HG02885 (cell line): Measurements from ENCODE around the gene PAK1.

Source experiments
- ATAC-seq: cut with Tn5 transposase; IDR thresholded peaks from one replicate; pipeline ENCODE4 v1.9.1; 2021; ENCODE audit warnings: mild to moderate bottlenecking; ENCODE audit not compliant: unreplicated experiment, poor library complexity

PAK1 gene

DNA sequence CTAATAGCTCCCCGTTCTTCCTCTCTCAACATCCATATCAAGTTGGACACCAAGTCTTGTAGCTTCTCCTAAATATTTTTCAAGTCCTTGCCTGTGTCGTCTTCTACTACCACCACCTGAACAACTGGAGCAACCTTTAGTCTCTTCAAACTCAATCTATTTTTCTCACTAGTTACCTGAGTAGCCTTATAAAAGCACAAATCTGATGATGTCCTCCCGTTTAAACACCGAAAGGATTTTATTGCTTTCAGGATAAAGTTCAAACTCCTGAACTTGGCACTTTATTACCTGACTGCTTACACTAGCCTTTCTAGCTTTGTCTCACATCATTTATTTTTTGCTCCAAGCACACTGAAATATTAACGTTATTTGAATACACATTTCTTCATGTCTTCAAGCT lies 1.3 kb upstream of the PAK1 start:
- no peak for ATAC-seq

DNA sequence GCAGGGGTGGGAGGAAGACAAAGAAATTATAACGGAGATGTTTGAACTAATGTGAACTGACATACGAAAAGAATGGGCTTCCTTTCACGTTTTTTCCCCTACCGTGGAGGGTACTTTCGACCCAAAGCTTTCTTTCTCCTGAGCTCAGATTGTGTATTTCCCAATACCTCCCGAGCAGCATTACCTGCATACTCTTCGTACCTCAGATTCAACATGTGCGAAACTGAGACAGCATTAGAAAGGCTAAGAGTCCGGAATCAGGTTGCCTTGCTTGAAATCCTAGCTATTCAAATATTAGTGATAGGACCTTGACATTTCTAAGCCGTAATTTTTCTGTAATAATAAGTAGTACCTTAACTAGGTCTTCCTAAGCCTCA lies 778 bp upstream of the PAK1 start:
- no peak for ATAC-seq

DNA sequence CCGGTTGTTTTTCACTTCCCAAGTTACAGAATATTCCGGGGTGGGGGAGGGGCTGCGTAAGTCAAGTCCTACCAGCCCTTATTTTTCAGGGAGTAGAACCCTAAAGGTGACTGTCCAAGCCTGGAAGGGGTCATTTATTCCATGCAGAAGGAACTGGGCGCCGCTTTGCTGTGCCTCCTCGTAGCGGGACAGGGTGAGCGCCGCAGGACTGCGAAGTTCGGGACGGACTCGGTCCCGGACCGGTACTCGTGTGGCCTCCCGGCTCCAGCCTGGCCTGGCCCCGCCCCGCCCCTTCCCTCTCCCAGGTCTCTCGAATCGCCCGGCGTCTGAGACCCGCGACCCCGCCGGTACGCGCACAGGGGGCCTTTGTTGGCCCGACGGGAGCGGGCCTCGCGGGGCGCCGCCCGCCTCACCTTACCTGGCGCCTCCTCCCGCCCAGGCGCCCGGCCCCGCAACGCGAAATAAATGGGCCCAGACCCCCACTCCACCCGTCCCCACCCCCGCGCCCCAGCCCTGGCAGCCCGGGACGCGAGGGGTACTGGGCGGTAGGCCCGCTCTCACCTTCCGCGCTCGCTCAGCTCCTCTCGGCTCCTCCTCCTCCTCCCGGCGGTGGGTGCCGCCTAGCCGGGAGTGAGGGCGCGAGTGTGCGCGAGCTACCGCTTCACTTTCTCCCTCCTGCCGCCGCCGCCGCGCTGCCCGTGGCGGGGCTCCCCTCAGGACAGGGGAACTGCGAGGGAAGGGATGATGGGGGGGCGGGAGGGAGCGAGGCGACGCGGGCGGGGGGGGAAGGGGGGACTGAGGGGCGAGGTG lies 698 bp downstream of the PAK1 start:
- ATAC-seq, result peak; percentile 45

DNA sequence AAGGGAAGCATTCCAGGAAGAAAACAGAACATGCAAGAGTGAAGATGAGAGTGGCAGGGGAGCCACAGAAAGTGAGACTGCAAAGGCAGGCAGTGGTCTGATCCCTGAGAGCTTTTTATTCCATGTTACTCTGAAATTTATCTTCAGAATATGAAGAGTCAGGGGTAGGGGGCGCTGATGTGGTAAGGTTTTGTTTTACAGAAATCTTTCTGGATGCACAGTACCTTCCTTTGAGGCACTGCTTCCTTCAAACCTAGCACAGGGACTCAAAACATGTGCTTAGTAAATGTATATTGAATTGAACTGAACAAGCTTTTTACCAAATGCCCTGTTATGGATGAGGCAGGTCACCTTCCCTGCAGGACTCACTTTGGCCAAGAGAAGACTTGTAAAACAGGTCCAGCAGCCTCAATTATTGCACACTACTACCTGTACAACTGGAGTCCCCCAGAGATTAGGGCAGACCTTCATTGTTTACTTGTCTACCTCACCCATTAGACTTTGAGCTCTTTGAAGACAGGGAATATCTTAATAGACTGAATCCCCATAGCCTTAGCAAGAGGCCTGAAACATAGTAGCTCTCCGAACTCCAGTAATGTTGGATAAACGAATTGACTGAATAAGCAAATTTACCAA lies 2.2 kb downstream of the PAK1 start:
- ATAC-seq, result no peak

DNA sequence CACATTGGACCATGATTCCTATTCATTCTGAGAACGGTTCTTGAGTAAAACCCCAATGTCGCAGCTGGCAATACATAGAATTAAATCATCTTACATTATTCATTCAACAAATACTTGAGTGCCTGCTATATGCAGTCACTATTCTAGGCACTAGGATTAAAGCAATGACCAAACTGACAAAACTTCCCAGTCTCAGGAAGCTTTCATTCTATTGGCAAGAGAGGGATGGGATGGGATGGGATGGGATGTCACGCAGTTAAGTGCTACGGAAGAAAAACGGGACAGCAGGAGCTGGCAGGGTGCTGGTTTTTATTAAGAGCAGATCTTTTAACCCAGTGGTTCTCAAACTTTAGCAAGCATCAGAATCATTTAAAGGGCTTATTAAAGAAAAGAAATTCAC lies 2.9 kb downstream of the PAK1 start:
- ATAC-seq, result no peak

DNA sequence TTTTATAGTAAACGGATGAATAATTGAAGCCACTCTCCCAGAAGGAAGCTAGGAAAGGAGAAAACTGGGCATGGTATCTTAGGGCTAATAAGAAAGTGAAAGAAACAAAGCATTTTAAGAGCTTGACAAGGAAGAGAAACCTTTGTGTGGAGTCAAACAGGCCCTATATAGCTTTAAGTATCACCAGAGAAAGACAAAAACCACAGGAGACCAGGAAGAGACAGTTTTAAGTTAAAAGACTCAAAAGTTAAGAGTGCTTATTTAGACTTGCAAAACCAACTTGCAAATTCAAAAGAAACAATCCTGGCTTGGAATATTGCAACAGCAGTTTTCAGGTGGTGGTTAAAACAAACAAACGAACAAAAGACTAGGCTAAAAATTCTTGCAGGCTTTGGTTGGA lies 3.4 kb downstream of the PAK1 start:
- ATAC-seq, result peak; percentile 42

DNA sequence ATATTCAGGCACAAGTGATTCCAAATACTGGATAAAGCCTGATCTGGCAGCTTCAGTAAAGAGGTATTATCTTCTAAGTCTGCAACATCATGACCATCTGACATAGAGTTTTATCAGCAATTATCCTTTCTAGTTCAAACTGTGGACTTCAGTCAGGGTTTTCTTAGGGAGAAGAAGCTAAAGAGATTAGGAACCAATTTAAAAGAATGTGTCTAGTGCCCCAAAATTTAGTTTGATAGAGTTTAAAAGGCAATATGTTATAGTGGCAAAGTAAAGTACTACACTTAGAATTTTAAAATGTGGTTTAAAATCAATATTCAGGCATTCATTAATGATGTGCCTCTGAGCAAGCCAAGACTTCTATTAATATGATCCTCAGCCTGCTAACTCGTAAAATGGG lies 5.4 kb downstream of the PAK1 start:
- no peak for ATAC-seq

DNA sequence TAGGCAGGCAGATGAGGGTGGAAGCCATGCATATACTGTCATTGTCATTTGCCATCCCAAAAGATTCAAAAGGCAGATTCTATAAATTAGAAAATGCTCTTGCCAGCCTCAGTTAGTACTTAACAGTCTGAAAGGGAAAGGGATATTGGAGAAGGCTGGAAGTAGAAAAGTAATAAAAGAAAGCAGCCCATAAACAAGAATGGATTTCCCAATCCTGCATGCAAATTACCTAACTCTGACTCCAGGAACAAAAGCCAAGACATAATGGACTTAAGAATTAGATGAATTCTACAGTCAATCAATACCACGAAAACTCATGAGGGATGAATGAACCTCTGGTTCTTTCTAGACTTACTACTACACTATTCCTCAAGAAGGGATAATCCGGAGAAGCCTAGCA lies 5.9 kb downstream of the PAK1 start:
- no peak for ATAC-seq

DNA sequence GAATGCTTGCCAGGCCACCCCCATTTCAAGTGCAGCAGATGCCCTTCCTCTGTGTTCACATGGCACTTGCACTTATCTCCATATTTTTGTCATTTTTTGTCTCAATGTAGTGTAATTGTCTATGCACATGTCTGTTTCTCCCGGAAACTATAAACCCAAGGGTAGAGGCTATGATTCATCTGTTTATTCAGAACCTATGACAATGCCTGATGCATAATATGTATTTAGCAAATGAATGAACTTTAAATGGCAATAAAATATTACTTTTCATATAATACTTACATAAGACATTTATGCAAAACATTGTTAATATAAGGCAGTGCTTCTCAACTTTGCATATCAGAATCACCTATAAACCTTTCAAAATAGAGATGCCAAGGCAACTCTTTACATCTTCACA lies 6.7 kb downstream of the PAK1 start:
- ATAC-seq, result no peak

DNA sequence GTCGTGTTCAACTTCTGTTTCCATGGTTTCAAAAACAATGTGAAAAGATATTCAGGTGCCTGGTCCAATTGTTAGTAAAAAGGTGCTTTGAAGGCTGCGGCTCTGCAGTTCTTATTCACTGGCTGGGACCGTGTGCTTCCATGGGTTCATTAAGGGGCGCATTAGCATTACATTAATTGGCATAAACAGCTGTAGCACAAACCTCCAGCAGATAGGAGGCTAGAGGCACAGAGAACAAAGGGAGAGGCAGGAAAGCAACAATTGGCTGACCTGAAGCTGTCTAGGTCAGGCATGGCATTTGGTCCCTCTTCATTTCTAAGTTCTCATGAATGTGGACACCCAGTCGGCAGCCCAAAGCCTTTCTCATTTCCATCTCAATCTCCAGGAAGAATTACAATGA lies 16.6 kb downstream of the PAK1 start:
- ATAC-seq, result peak; percentile 18

DNA sequence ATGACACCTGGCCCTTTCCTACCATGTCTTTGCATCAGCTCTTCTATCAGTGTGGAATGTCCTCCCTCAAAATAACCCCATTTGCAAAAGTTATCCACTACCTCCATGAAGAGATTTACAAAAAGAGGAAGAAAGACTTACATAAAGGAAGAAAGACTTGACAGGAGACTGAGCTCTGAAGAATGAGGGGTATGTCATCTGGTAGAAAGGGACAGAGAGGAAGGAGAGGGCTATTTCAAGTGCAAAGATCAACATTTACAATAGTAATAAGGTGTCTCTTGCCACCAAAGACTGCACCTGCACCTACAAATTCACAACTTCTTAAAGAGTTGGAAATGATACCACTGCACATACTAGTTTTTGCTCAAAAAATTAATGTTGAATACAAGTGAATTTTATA lies 18.2 kb downstream of the PAK1 start:
- no peak for ATAC-seq

DNA sequence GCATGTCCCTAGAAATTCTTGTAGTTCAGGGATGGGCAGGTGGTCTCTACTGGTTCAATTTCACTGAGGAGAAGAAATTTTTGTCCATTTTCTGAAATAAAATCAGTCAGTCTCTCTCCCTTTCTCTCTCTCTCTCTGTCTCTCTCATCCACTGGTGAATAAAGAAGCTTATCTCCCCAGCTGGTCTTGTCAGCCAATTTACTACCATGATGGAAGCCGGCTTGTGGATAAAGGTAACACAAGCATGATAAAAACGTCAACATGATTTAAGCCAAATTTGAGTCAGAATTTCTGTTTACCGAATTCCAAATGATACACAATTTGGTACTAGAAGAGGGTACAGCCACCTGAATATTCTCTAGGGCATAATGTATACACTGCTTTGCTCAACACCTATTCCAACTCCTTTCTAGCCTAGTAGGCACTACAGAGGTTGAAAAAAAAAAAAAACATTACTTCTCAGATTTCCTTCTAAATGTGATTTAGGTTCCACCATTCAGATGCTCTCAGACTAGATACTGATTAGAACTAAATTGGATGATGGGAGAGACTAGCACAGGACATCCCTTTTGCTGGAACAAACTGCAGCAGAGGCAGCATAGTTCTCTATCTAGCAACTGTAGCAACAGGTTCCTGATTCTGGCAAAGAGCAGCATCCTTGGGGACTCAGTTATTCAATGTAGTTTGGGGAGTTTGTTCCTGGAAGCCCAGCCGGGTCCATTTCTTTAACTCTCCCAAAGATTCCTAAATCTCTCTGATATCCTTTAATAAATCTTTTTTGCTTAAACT lies 18.8 kb downstream of the PAK1 start:
- ATAC-seq, result no peak

DNA sequence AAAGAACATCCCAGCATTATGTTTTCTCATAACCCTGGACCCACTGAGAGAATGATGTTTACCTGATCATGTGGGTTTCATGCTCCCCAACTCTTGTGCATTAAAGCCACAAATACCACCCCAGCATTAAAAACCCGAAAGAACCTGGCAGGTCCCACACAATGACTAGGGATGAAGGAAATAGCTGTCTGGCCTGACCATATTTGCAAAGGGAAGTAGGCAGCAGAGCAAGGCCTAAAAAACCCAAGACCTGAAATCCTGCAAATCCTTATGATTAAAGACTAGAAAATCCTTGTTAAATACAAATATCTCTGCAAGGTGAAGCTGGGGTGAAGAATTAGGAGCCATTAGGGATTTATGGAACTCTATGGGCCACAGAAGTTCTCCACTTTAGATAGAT lies 23.7 kb downstream of the PAK1 start:
- no peak for ATAC-seq

DNA sequence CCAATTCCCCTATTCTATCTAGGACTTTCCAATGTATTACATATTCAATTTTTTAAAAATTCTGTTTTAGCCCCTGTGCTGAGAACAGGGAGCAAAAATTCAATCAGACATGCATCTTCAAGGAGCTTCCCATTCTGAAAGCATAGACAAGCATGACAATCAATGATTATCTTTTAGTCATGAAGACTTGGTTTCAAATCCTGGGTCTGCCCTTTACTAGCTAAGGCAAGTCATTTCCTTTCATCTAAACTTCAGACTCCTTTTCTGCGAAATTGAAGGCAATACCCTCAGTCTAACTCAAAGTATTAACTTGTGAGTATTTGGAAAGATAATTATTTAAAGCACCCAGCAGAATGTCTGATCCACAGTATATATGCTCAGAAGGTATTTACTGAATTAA lies 24.1 kb downstream of the PAK1 start:
- ATAC-seq, result no peak

DNA sequence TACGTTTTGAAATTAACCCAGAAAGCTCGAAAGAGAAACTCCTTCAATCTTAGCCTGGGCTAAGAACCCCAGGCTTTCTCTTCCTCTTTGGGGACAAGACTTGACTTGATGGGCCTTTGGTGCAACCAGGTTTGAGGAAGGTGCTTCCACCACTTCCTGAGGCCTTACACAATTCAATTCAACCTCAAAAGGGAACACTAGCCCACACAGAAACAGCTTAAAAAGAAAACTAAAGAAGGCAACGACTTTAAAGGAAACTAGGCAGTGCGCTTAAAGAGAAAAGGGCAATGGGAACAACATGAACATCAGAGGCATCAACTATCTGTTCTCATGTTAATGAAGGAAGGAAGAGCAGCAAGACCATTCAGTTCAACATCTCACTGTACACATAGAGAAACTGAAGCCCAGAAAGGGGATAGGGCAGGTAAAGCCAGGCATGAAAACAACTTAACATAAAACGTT lies 24.8 kb downstream of the PAK1 start:
- ATAC-seq, result peak; percentile 66

DNA sequence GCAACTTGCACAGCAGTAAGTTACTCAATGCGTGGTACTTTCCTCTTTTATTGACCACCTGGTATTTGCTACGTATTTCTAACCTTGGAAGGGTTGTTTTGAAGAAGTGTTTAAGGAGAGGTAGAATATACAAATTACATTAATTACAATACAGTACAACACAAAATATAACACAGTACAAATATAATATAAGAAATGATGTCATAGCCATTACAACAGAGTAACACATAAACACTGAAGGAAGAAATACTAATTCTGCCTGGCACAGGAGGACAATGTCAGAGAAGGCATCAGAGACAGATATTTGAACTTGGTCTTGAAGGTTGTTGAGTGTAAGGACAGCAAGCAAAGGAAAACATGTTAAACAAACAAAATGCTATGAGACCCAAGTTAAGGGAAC lies 25.6 kb downstream of the PAK1 start:
- no peak for ATAC-seq

DNA sequence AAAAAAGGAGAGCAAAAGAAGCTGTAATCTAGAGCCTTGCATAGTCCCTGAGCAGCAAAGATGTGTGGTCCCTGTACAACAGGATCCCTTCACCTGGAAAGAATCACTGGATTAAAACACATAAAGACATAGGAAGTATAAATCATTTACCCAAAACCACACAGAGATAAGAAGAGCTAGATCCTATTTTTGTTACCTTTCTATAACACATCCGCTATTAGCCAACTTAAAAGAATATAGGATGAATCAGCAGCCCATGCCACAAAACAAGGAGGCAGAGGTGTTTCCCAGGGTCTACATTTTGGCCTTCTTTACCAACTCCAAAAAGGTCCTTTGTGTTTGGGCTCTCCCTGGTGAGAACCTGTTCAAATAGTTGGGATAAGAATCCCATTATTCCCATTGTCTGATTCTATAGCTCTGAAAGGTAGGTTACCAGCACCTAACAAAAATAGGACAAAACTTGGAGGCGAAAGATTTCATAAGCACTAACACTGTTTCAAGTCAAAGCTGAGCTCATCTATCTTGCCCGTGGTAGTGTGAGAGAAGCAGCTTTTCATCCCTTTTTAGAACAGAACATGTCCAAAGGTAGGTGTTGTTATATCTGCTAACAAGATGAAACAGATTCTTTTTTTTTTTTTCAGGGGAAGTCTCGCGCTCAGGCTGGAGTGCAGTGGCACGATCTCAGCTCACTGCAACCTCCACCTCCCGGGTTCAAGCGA lies 26.8 kb downstream of the PAK1 start:
- ATAC-seq, result no peak

DNA sequence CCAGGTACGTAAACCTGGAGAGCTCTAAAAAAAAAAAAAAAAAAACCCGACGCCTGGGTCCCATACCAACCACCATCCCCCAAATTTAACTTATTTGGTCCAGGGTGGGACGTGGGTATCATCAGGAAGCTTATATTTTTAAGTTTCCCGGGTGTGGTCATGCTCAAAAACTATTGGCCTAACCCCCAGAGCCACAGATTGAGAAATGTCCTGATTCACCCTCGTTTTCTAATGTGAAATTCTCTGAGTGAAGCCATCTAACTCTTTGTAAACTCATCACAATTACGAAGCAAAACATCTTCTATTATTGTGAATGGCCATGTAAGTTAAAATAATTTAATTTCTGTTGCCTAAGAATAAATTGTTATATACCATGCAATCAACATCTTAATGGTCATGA lies 29.6 kb downstream of the PAK1 start:
- ATAC-seq, result no peak

DNA sequence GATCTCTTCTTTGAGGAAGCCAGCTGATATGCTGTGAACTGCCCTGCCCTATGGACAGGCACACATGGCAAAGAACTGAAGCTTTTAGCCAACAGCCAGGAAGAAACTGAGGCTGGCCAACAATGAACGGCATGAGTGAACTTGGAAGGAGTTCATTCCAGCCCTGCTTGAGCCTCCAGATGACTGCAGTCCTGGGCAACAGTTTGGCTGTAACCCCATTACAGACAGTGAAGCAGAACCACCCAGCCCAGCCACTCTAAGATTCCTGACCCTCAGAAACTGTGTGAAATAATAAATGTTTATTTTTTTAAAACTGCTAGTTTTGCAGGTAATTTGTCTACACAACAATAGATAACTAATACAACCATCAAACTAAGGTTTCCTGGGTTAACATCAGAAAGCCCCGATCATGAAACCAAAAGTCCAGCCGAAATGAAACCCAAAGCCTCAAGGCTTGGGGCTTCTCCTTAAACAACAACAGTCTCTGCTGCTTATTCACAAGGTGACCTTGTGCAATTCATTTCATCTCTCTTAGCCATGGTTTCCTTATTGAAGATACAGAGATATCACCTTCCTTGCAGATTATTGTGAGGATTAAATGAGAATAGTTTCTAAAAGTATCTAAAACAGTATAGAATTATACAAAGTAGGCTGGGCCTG lies 31.4 kb downstream of the PAK1 start:
- ATAC-seq, result peak; percentile 49

DNA sequence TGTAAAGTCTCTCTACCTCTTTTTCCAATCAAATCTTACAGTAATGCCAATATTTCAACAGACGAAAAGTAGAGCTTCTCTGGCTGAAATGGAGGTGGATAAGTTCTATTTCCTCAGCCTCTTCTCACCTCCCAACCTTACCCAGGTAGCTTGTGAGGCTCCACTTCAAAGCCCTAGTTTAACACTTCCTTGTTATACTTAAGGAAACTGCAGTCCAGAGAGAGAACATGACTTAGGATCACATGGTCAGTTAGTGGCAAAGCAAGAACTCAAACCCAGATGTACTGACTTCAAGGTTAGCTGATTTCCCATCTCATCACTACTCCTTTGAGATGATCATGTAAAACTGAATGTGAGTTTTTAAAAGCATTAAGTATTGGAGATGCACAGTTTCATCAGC lies 32.5 kb downstream of the PAK1 start:
- no peak for ATAC-seq
